HepG2 (cell line): ENCODE measurements around the gene CDC14B. TPM values are rescaled to one million over a fixed set of nuclear protein-coding genes. Genes with fewer than 3 reads are reported as not detected.
A peak's percentile ranks its signal among the peaks of the same experiment; 100 is the strongest.

ENCODE experiments used
- ASH2L ChIP-seq: fragments of 300-600, 200-600 bp; sonication (generic); IDR thresholded peaks from 2 replicates; pipeline ENCODE4 v1.7.0; 2017; ENCODE audit warnings: low read depth, mild to moderate bottlenecking, moderate library complexity, mixed read lengths, low read length; ENCODE audit not compliant: insufficient read length
- ATAD3A ChIP-seq: sonication (generic); formaldehyde crosslinking; IDR thresholded peaks from 2 replicates; pipeline ENCODE4 v1.4.0; 2020; ENCODE audit warnings: missing genetic modification reagents
- ATF7 ChIP-seq, 2 experiments: fragments of 450-650 bp in 1 of 2; sonication (generic) in 1 of 2; formaldehyde crosslinking in 1 of 2; IDR thresholded peaks; 2 replicates each; pipeline versions ENCODE4 v1.4.0 to v1.6.1; 2016 to 2020; ENCODE audit warnings: antibody characterized with exemption in 1 of 2, mild to moderate bottlenecking in 1 of 2, missing genetic modification reagents in 1 of 2
- BCL6 ChIP-seq: IDR thresholded peaks from 2 replicates; pipeline ENCODE4 v1.6.1; 2016; ENCODE audit warnings: missing genetic modification reagents, missing compliant biosample characterization
- EED ChIP-seq: sonication (generic); formaldehyde crosslinking; IDR thresholded peaks from 2 replicates; pipeline ENCODE4 v1.5.0; 2020; ENCODE audit warnings: mild to moderate bottlenecking, missing genetic modification reagents
- GABPB1 ChIP-seq: IDR thresholded peaks from 2 replicates; pipeline ENCODE4 v1.6.1; 2016; ENCODE audit warnings: mild to moderate bottlenecking, missing genetic modification reagents, moderate library complexity, missing compliant biosample characterization
- GATA4 ChIP-seq: sonication (generic); IDR thresholded peaks from 2 replicates; pipeline ENCODE4 v1.6.1; 2016; ENCODE audit warnings: antibody characterized with exemption, low read depth, borderline replicate concordance
- JARID2 ChIP-seq: sonication (generic); formaldehyde crosslinking; IDR thresholded peaks from 2 replicates; pipeline ENCODE4 v1.8.1; 2023; ENCODE audit warnings: missing genetic modification reagents, inconsistent platforms; ENCODE audit not compliant: insufficient replicate concordance
- JUNB ChIP-seq: sonication (generic); formaldehyde crosslinking; IDR thresholded peaks from 2 replicates; pipeline ENCODE4 v1.8.0; 2022; ENCODE audit warnings: missing genetic modification reagents, mild to moderate bottlenecking, borderline replicate concordance
- SMC3 ChIP-seq: IDR thresholded peaks from 2 replicates; pipeline ENCODE4 v1.6.1; 2011; ENCODE audit warnings: low read length, improper control_type of control experiment
- SMYD3 ChIP-seq: sonication (generic); formaldehyde crosslinking; IDR thresholded peaks from 2 replicates; pipeline ENCODE4 v1.8.1; 2023; ENCODE audit warnings: mild to moderate bottlenecking, missing genetic modification reagents
- SP5 ChIP-seq: IDR thresholded peaks from 2 replicates; pipeline ENCODE4 v1.6.1; 2016; ENCODE audit warnings: low read depth, borderline replicate concordance
- THAP9 ChIP-seq: sonication (generic); formaldehyde crosslinking; IDR thresholded peaks from 2 replicates; pipeline ENCODE4; 2020; ENCODE audit warnings: missing genetic modification reagents, mild to moderate bottlenecking, borderline replicate concordance
- ZBTB39 ChIP-seq: sonication (generic); formaldehyde crosslinking; IDR thresholded peaks from 2 replicates; pipeline ENCODE4 v1.5.0; 2020; ENCODE audit warnings: missing genetic modification reagents
- ZBTB7B ChIP-seq: sonication (generic); formaldehyde crosslinking; IDR thresholded peaks from 2 replicates; pipeline ENCODE4 v1.4.0; 2020; ENCODE audit warnings: missing genetic modification reagents
- ZNF17 ChIP-seq: sonication (generic); formaldehyde crosslinking; IDR thresholded peaks from 2 replicates; pipeline ENCODE4 v1.5.0; 2020; ENCODE audit warnings: mild to moderate bottlenecking, missing genetic modification reagents
- ZNF749 ChIP-seq: sonication (generic); formaldehyde crosslinking; IDR thresholded peaks from 2 replicates; pipeline ENCODE4 v1.8.0; 2022; ENCODE audit warnings: mild to moderate bottlenecking, missing genetic modification reagents, moderate library complexity, borderline replicate concordance
- polyA plus RNA-seq, 8 experiments: library from polyadenylated mRNA; depleted of rRNA in 3 of 8; stranded (reverse) in 7 of 8; unstranded in 1 of 8; fragments of >200 nt; fragmentation: Illumina TruSeq in 4 of 8; extraction: Trizol in 4 of 8; gene quantifications; 2 replicates each; pipeline versions ENCODE4 v1.2.1 to v1.2.3, GENCODE V29; 2011 to 2016; ENCODE audit warnings: low read depth in 4 of 8, missing spikeins in 1 of 8, mixed read lengths in 1 of 8; ENCODE audit not compliant: insufficient read depth in 1 of 8
- total RNA-seq, 5 experiments: library from RNA; depleted of rRNA; stranded (reverse); fragments of >200 nt; fragmentation: Illumina TruSeq; extraction: Trizol; gene quantifications; 2 replicates each; pipeline ENCODE4 v1.2.3, GENCODE V29; 2016; ENCODE audit warnings: low read depth in 1 of 5
- TF ChIP-seq, protein P1 (sequence below): sonication (generic); formaldehyde crosslinking; IDR thresholded peaks from 2 replicates; pipeline ENCODE4 v1.8.1; 2023; ENCODE audit warnings: mild to moderate bottlenecking, moderate library complexity, missing genetic modification reagents
- TF ChIP-seq, protein P2 (sequence below): sonication (generic); formaldehyde crosslinking; IDR thresholded peaks from 2 replicates; pipeline ENCODE4 v1.5.1; 2020; ENCODE audit warnings: missing genetic modification reagents, mild to moderate bottlenecking, borderline replicate concordance
- TF ChIP-seq, protein P3 (sequence below), 2 experiments: sonication (generic) in 1 of 2; formaldehyde crosslinking in 1 of 2; IDR thresholded peaks; 2 replicates each; pipeline versions ENCODE4 v1.4.0 to v1.6.1; 2018 to 2020; ENCODE audit warnings: missing genetic modification reagents in 2 of 2, borderline replicate concordance in 1 of 2, low read depth in 1 of 2, mild to moderate bottlenecking in 1 of 2, missing biosample characterization in 1 of 2

The CDC14B gene
- total and polyA plus RNA-seq, 2 of the 13 experiments (the other 11 are each of a cell fraction or from before 2014, with no cell fraction given): 25.8 to 33.3 TPM

DNA sequence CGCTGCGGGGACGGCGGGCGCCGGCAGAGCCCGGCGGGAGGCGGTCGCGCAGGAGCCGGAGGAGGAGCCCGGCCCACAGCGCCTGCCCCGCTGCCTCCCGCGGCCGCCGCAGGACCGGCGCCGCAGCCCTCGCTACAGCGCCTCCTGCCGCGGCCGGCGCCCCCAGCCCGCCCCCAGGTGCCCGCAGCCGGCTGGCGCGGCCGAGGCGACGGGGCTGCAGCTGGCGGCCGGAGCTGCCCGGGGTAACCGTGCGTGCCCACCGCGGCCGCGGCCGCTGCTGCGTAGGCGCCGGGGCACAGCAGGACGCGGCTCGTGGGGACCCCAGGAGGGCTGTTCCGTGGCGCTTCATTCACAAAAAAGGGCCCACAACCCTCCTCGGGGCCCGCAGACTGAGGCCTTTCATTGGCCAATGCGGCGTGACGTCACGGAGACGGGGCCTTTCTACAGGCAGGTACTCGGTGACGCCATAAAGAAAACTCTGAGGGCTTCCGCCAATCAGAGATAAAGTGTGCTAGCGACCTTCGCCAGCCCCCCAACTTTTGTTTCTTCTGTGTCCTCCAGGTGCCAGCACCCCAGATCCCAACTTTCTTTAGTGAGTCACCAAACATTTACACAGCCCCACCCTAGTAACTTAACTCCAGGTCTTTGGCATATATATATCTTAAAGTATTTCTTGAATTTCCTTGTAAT is at the start of gene CDC14B (continued):
- TF ChIP-seq ZNF749 (CRISPR knock-in tag) (no peak), THAP9 (CRISPR knock-in tag) (no peak), ZBTB39 (CRISPR knock-in tag) (no peak), JUNB (no peak), ATAD3A (no peak), SP5 (CRISPR knock-in tag) (no peak), SMC3 (no peak; the same call in 1 of the 2 replicates), GATA4 (no peak), ATF7 (IDR thresholded peaks at IDR 0.05) (peak; percentile 74), ATF7 (CRISPR knock-in tag; IDR thresholded peaks at IDR 0.05) (no peak), ZBTB7B (CRISPR knock-in tag) (0 out of 2 replicates have a peak, but pooled peaks have one; percentile 42), ASH2L (peak; percentile 41), SMYD3 (no peak), GABPB1 (peak; percentile 71), BCL6 (CRISPR knock-in tag) (no peak), ZNF17 (CRISPR knock-in tag) (no peak), EED (no peak), JARID2 (no peak)
- TF ChIP-seq, protein P1, sequence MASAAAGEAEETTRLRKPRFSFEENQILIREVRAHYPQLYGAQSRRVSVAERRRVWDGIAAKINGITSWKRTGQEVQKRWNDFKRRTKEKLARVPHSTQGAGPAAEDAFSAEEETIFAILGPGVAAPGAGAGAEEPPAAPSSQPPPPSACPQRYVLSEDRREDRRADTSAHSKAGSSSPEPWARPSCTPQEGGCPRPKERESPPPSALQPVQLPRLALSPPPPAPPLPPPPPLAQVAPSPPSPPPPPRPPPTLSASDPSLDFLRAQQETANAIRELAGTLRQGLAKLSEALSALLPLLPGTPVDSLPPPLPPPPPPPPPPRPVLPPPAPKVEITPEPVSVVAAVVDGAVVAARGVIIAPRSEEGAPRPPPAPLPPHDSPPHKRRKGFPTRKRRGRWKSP (CRISPR knock-in tag): peak; percentile 58; the same call in 1 of the 2 replicates
- TF ChIP-seq, protein P2, sequence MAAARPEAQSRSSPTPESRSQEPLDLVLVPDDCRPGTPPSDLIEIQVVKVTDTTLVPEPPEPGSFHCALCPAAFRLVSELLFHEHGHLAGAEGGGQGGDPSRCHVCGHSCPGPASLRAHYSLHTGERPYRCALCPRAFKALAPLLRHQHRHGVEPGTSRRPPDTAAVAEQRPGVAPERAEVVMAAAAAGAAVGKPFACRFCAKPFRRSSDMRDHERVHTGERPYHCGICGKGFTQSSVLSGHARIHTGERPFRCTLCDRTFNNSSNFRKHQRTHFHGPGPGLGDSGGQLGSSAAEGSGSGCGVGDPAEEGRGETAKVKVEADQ (CRISPR knock-in tag): no peak
- TF ChIP-seq, protein P3, sequence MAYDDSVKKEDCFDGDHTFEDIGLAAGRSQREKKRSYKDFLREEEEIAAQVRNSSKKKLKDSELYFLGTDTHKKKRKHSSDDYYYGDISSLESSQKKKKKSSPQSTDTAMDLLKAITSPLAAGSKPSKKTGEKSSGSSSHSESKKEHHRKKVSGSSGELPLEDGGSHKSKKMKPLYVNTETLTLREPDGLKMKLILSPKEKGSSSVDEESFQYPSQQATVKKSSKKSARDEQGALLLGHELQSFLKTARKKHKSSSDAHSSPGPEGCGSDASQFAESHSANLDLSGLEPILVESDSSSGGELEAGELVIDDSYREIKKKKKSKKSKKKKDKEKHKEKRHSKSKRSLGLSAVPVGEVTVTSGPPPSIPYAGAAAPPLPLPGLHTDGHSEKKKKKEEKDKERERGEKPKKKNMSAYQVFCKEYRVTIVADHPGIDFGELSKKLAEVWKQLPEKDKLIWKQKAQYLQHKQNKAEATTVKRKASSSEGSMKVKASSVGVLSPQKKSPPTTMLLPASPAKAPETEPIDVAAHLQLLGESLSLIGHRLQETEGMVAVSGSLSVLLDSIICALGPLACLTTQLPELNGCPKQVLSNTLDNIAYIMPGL (CRISPR knock-in tag; IDR thresholded peaks at IDR 0.05; ENCODE audit: borderline replicate concordance in 1 of 2, low read depth in 1 of 2): 0 out of 4 replicates have a peak, but pooled peaks have one; percentile 24 to 35
